Chondrocyte (in vitro differentiated cells): ENCODE measurements around the gene ZNF423. TPM values are rescaled to one million over a fixed set of nuclear protein-coding genes. Genes with fewer than 3 reads are reported as not detected.

Source experiments
- DNase-seq: peaks from one replicate; pipeline ENCODE4 v3.0.0; 2021; ENCODE audit warnings: mixed read lengths, low spot score
- H3K27ac Mint-ChIP-seq: one replicate; pipeline ENCODE4 v1.8.0; 2021; ENCODE audit warnings: mild to moderate bottlenecking, moderate library complexity, mixed read lengths; ENCODE audit not compliant: unreplicated experiment
- H3K27me3 Mint-ChIP-seq: 2 replicates; pipeline ENCODE4 v1.8.0; 2021; ENCODE audit warnings: low read depth, mixed read lengths
- H3K36me3 Mint-ChIP-seq: 2 replicates; pipeline ENCODE4 v1.8.0; 2021; ENCODE audit warnings: low read depth, mixed read lengths
- H3K4me1 Mint-ChIP-seq: 2 replicates; pipeline ENCODE4 v1.8.0; 2021; ENCODE audit warnings: low read depth, mild to moderate bottlenecking, mixed read lengths
- H3K4me3 Mint-ChIP-seq: one replicate; pipeline ENCODE4 v1.8.0; 2021; ENCODE audit warnings: mild to moderate bottlenecking, moderate library complexity, mixed read lengths; ENCODE audit not compliant: unreplicated experiment
- H3K9me3 Mint-ChIP-seq: 2 replicates; pipeline ENCODE4 v1.8.0; 2021; ENCODE audit warnings: low read depth, mixed read lengths
- total RNA-seq: library from RNA; stranded (reverse); gene quantifications from 3 replicates; pipeline ENCODE4 v1.2.1, GENCODE V29; 2021
- TF ChIP-seq, protein P1 (sequence below): fragments of 200-600 bp; sonication (generic); IDR thresholded peaks from 2 replicates; pipeline ENCODE4 v1.5.0; 2021; ENCODE audit warnings: antibody characterized with exemption, mild to moderate bottlenecking, moderate library complexity

ZNF423 gene
- total RNA-seq, 1 donor from 2014 or later = 4.7 TPM

DNA sequence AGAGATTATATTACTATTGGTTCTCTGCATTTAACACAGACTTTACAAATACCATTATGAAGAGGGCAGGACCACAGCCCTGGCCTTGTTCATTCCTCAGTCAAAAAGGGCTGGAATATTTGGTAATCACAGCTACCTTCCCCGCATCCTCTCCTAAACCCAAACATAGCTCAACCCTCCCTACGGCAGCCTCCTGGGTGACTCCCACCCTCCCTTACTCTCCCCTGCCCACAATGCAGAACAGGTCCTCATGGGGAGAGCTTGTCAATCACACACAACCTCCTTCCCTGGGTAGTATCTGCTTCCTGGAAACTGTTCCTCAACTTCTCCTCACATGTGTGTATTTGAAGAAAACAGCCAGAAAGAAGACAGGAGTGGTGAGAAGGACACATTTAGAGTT lies 258.1 kb downstream of the ZNF423 start:
- Mint-ChIP-seq H3K4me1 (peaks cover 18% of the 10 kb centered on the region), H3K27ac (no peak overlapping the region), H3K27me3 (no peaks in the 10 kb centered on the region), H3K9me3 (no peaks in the 10 kb centered on the region), H3K4me3 (no peak overlapping the region), H3K36me3 (no peaks in the 10 kb centered on the region)
- TF ChIP-seq, protein P1, sequence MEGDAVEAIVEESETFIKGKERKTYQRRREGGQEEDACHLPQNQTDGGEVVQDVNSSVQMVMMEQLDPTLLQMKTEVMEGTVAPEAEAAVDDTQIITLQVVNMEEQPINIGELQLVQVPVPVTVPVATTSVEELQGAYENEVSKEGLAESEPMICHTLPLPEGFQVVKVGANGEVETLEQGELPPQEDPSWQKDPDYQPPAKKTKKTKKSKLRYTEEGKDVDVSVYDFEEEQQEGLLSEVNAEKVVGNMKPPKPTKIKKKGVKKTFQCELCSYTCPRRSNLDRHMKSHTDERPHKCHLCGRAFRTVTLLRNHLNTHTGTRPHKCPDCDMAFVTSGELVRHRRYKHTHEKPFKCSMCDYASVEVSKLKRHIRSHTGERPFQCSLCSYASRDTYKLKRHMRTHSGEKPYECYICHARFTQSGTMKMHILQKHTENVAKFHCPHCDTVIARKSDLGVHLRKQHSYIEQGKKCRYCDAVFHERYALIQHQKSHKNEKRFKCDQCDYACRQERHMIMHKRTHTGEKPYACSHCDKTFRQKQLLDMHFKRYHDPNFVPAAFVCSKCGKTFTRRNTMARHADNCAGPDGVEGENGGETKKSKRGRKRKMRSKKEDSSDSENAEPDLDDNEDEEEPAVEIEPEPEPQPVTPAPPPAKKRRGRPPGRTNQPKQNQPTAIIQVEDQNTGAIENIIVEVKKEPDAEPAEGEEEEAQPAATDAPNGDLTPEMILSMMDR = no peak
- no peak for DNase-seq

DNA sequence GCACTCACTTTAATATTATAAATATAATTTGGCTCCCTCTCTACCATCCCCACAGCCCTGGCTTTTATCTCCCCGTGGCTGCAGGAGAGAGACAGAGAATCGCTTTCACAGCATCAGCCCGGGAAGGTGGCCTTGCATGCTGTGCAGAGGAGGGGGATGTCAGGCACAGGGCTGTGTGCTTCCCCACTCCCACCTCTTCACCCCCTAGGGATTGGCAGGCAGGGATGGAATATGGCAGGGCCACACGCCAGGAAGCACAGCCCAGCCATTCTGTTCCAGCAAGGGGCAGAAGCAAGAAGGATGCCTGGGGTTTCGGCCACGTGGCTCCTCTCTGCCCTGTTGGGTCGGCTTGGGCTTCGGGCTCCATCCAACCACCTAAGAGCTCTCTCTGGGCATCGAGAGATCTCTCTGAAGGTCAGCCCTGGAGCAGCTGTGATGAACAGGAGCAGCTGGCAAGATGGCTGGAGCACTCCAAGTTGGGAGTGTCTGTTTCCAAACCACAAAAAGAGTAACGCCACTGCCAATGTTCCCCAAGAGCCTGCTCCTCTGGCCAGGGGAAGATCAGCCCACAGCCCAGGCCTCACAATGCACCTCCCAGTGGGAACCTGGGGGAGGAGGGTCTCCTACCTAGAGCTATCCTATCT lies 259.1 kb downstream of the ZNF423 start:
- no peaks in the 10 kb centered on the region for H3K27me3 Mint-ChIP-seq
- TF ChIP-seq, protein P1 = no peak
- no peaks in the 10 kb centered on the region for H3K9me3 Mint-ChIP-seq
- no peak overlapping the region for H3K27ac Mint-ChIP-seq
- no peaks in the 10 kb centered on the region for H3K36me3 Mint-ChIP-seq
- DNase-seq = peak; percentile 61
- peaks cover 18% of the 10 kb centered on the region for H3K4me1 Mint-ChIP-seq
- H3K4me3 Mint-ChIP-seq = no peak overlapping the region

DNA sequence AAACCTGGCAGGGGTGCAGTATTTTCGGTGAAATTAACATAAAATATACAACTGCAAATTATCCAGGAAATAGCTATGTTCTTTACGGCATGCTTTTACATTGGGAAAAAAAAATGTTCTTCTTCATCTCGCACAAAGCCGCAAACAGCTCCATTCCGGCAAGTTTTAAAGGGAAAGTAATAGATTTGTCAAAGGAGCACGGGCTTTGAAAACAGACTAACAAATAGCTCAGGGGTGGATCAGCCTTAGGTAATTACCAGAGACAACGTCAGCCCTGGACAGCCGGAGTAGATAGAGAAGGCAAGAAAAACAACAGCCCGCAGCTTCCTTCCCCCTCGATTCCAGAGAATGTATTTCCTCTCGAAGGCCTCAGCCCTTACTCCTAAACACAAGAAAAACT lies 259.8 kb downstream of the ZNF423 start:
- Mint-ChIP-seq H3K4me1 (peaks cover 18% of the 10 kb centered on the region), H3K27ac (peak overlapping the region; percentile 89), H3K27me3 (no peaks in the 10 kb centered on the region), H3K4me3 (peak overlapping the region; percentile 70), H3K36me3 (no peaks in the 10 kb centered on the region), H3K9me3 (no peaks in the 10 kb centered on the region)
- TF ChIP-seq, protein P1 = no peak
- no peak for DNase-seq

DNA sequence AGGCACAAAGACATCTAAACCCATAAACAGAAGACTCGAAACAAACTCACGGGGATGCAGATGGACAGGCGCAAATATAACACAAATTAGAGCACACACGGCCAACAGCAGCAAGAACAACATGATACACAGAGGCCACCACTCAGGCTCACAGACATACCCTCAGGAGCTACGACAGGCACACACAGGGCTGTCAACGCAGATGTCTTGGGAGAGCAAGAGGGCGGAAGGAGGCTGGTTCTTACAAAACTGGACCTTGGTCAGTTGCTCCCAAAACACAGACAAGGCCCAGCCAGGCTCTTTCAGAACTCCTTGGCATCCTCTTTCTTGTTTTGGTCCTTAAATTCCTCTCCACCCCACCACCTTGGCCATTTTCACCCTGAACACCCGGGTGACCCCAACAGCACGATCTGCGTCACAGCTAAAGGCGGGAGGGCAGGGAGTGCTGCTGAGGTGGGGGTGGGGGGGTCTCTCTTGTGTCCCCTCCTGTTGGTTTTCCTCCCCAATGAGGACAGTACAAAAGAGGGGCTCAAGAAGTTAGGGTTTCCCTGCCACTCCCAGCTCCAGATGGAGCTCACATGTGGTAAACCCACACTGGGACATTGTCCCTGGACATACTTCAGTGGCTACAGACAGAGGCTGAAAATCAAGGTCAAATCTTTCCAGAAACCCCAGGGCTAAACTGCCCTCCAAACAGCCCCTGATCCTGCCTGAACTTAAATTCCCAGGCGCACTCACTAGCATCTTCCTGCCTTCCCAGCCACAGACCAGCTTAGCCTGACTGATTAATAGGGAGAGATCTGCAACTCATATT lies 261.0 kb downstream of the ZNF423 start:
- H3K9me3 Mint-ChIP-seq = no peaks in the 10 kb centered on the region
- H3K27ac Mint-ChIP-seq = no peak overlapping the region
- DNase-seq = no peak
- no peaks in the 10 kb centered on the region for H3K36me3 Mint-ChIP-seq
- TF ChIP-seq, protein P1 = no peak
- H3K4me1 Mint-ChIP-seq = peaks cover 18% of the 10 kb centered on the region
- H3K4me3 Mint-ChIP-seq = no peak overlapping the region
- no peaks in the 10 kb centered on the region for H3K27me3 Mint-ChIP-seq

DNA sequence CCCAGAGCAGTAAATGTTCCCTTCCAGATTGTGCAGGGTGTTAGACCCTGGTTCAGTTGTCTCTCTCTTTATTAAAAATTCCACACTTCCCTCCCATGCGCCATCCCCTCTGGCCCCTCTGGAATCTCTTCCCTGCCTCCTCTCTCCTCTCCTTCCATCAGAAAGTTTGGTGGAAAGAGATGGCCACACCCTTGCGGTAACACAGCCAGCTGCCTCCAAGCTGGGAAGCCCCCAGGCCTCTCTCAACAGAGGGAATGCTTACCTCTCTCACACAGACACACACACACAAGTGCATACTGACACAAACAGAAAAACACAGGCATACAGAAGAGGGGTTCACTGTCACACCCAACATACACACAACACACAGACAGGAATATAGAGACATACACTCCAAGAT lies 261.8 kb downstream of the ZNF423 start:
- Mint-ChIP-seq H3K4me3 (no peak overlapping the region), H3K36me3 (no peaks in the 10 kb centered on the region), H3K27me3 (no peaks in the 10 kb centered on the region), H3K27ac (no peak overlapping the region), H3K4me1 (peaks cover 18% of the 10 kb centered on the region), H3K9me3 (no peaks in the 10 kb centered on the region)
- TF ChIP-seq, protein P1 = no peak
- DNase-seq = no peak
